HG03520 (cell line): Measurements from ENCODE around the gene CNPY1.

ENCODE experiments used
- ATAC-seq: cut with Tn5 transposase; IDR thresholded peaks from one replicate; pipeline ENCODE4 v1.9.1; 2021; ENCODE audit warnings: mild to moderate bottlenecking, moderate library complexity; ENCODE audit not compliant: unreplicated experiment

Gene CNPY1

DNA sequence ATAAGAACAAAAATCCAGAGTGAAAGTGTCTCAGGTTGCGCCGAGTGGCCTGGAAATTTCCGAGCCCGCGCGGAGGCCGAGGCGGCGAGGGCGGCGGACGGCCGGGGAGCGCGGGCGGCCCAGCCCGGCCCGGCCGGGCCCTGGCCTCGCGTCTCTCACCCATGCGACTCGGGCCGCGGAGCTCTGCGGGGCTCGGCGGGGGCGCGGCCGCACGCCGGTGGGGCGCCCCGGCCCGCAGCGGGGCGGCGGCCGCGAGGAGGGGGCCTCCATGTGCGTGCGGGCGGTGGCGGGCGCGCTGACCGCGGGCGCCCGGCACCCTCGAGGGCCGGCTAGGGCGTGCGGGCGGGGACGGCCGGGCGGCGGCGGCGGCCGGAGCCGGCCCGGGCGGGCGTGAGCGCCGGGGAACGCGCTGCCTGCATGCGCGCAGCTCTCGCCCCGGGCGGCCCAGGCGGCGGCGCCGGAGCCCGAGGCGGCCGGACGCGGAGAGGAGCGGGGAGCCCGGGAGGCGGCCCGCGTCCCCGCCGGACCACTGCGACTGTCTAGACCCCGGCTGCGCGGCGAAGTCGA is 88.7 kb downstream of the CNPY1 start:
- no peak for ATAC-seq

DNA sequence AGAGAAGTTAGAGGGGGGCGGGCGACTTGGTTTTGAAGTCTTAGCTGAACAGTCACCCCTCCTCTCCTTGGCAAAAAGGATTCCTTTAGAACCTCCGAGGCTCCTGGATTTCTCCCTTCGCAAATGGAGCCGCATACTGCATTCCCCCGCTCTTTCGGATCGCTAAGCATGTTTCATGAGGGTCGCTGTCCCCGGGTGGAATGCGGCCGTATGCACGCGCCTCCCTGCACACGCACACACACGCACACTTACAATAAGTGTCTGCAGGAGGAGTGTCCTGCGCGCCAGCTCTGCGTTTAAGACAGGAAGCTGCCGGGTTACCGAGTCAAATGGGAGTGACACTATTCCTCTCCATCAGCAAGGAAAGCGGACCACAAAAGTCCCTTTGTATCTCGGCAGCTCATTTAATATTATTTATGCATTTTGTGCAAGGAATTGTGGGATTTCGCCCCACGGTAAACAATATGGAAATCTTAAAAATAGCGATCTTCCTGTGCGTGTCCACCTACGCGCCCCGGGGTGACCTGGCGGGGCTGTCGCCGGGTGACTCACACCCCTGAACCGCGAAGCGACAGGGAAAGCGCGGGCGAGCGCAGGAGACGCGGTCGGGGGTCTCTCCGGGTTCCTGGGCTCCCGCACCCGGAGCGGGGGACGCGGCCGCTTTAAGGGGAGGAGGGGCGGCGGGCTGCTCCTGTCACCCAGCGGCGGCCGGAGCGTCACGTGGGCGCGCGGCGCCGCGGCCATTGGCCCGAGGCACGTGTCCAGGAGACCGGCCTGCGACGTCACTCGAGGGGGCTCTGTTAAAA is 89.4 kb downstream of the CNPY1 start:
- no peak for ATAC-seq

DNA sequence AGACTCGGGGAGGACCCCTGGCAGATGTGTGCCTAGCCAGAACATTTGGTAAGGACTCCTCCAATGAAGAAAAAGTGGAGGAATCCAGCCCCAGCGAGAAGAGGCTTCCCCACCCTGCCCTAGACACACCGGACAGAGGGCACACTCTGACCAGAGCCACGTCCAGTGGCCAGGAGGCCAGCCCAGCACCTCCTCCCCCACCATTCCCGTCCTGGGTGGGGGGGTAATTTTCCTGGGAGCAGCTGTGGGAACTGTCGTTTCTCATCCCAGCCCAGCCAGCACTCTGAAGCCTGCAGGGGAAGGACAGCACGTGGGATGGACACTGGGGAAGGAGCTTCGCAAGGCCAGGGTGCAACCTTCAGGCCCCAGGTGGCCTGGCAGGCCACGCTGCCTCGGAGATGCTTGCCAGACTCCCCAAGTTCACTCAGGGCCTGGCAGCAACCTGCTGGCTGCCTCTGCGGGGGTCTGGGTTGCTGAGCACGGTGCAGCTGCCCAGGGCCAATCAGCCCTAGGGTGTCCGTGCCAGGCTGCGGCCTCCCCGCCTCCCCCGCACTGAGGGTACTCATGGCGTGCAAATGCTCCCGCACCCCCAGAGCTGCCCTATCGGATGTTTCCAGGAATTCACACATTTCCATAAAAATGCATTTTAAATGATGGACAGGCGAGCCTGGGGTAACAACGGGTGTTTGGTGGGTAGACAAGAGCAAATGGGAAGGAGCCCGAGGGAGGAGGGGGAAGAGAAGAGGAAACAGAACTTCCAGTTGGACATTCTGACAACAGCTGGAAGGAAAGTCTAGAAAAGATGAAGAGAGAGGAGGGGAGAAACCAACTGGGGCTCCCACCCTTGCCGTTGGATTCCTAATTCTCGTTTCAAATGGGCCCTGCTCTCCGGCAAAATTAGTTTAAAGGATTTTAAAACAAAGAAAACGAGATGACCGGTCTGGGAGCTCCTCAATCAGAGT is 90.3 kb downstream of the CNPY1 start:
- ATAC-seq: no peak

DNA sequence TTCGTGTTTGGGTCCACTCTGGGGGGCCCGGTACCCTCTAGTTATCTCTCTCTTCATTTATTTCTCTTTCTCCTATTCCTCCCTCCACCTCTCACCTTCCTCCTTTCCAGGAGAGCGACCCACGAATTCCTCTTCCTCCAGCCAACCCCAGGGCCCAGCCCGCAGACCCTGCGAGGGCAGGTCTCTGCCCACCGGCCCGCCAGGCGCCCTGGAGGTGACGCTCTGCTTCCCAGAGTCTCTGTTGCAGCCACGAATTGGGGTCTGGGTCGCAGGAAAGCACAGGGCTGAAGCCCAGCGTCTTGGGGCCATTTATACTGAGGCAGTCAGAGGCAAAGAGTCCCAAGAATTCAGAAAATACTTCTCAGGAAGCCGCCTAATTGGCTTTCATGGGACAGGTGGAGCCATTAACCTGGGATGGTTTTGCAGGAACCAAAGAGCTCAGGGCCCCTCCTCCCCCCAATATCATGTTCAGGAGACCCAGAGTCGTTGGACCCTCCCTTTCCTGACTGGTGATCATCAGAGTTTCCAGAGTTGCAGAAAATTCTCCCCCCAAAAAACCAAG is 91.1 kb downstream of the CNPY1 start:
- ATAC-seq: no peak

DNA sequence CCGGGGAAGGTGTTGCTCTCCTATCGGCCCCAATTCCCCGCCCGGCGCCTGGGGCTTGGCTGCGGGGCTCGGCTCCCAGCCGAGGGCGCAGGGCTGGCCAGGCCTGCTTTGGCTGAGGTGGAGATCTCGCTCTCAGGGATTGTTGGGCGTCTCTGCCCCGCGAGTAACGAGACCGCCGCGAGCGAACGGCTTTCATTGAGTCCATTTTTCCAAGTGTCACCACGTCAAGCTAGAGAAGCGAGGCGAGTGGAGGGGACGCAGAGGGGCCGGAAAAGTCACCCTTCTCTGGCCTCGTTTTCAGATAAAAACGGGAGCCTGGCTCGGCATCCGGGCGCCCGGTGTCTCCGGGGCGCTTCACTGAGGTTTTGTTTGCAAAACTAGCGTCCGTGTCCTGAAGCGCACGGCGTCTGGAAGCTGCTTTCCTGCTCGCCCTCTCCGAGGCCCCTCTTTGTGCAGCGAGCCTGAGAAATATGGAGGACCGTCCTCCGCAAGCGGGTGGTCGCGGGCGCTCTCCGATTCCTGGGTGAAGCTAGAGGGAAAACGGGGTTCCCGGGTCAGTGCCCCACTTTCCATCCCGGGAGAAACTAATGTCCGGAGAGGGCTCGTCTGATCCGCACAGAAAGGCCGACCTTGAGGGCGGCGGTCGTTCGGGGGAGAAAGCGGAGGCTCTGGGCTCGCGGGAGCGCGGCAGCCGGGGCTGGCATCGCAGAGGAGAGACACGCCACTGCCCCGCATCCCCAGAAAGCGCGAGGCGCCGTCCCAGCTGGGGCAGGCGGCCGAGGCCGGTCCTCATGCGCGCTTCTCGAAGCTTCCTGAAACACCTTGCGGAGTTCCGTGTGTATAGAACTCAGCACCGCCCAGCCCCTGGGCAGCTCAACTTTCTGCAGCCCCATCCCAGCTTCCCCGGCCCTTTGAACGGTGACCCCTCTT is 91.9 kb downstream of the CNPY1 start:
- ATAC-seq: no peak

DNA sequence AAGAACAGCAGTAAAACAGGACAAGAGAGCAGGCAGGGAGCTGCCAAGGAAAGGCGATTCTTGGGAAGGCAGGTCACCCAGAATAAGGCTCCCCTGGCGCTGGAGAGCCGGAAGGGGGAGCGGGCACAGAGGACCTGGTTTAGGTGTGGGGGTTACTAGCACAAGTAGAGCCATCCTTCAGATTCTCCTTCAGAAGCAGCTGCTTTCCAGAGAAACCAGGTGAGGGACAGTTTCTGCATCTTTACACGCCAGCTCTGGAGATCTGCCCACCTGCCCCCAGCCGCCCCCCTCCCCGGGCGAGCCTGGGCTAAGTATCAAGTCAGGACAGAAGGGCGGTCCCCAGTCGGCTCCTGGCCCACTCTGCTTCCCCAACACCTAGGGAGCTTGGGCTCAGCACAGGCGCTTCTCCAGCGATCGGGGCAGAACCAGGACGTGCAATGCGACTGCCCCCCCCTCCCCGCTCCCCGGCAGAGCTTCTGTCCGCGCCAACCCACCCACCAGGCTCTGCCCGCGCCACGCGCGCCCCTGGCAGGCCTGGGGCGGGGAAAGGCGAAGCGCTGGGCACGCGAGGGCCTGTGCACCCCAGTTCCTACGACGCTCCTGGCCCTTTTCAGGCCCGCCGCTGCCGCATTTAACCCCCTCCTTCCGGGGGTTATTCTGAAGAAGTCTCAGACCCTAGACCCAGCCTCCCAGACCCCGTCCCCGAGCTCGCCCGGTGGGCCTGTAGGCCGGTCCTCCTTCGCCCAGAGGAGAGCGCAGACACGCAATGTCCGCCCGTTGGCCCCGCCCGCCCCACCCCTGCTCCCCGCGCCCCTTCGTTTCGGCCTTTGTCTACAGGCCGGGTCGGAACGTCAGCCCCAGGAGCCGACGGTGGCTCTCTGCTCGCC is 92.8 kb downstream of the CNPY1 start:
- no peak for ATAC-seq

DNA sequence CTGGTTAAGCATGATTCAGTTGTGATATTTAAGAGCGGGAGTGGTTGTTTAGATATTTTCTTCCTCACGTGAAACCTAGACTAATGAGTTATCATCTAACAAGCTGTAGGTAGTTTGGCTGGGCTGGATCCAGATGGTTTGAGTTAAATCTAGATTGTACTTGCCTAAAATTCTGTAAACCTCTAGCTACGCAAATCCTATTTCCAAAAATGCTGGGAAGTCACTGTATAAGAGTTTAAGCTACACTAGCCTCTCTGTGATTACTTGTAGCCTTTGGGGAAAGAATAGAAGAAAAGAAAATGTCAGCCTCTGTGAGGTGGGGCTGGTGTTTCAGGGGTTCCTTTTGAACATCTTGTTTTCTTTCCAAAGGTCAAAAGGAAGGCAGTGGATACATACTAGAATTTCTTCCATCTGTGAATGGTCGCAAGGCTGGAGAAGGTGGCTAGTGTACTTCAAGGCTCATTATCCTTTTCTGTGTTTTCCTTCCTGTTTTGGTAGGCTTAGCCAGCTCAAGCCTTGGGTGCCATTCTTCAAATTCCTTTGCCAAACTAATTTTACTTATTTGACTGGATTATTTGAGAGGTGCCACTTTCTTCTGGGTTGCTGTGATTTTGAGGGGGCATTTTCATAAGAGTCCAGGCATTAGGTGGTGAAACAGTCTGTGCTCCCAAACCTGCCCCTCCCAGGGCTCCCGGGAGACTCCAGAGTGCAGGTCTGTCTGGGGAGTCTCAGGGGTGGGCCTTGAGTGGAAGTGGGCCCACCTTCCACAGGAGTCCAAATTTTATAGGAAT is 93.7 kb downstream of the CNPY1 start:
- ATAC-seq: no peak

DNA sequence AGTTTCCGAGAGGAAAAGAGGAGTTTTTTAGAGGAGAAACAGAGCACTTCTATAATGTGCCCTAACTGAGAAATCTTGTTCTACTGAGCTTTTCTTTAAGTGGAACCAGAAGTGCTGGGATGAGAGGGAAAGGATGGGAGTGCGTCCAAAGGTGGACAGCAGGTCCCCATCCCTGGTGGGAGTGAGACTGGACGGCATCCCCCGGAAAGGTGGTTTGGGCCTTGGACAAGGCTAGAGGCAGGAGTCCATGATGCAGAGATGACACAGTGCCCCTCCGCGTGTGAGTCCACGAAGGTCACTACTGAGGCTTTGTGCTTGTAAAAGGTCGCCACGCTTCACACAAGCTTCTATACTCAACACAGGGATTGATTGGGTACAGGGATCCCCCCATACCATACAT is 94.5 kb downstream of the CNPY1 start:
- ATAC-seq: no peak
